CD4-positive, alpha-beta T cell treated with Interleukin-15 for 4 hours (primary cell): ENCODE data around the gene POU2F1.
"Not testable (repeated sequence)": the region's sequence is repeated elsewhere in the genome, so short reads cannot be mapped to it uniquely, and the experiment has no call there.

ENCODE experiments used
- DNase-seq: peaks from one replicate; pipeline ENCODE4 v3.0.0-alpha.2; 2020; ENCODE audit warnings: low spot score

POU2F1 gene

DNA sequence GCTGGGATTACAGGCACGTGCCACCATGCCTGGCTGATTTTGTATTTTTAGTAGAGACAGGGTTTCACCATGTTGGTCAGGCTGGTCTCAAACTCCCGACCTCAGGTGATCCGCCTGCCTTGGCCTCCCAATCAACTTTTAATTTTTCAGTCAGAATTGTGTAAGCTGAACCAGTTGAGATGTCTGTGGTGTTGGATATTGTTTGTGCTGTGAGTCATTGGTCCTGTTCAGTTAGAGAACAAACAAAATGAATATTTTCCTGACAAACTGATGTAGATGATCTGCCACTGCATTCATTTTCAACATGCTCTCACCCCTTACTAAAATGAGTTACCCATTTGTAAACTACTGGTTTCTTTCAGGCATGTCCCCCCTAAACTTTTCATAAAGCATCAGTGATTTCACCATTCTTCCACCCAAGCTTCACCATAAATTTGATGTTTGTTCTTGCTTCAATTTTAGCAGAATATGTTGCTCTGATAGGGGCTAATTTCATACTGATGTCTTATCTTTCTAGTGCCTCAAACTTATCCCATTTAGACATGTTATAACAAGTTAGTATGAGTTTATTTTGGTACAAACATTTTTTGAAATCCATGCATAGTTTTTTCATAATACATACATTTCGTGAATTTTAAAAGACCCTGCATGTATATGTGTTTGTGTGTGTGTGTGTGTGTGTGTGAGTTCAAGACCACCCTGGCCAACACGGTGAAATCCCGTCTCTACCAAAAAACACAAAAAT lies 15.2 kb upstream of the POU2F1 start:
- DNase-seq: not testable (repeated sequence)

DNA sequence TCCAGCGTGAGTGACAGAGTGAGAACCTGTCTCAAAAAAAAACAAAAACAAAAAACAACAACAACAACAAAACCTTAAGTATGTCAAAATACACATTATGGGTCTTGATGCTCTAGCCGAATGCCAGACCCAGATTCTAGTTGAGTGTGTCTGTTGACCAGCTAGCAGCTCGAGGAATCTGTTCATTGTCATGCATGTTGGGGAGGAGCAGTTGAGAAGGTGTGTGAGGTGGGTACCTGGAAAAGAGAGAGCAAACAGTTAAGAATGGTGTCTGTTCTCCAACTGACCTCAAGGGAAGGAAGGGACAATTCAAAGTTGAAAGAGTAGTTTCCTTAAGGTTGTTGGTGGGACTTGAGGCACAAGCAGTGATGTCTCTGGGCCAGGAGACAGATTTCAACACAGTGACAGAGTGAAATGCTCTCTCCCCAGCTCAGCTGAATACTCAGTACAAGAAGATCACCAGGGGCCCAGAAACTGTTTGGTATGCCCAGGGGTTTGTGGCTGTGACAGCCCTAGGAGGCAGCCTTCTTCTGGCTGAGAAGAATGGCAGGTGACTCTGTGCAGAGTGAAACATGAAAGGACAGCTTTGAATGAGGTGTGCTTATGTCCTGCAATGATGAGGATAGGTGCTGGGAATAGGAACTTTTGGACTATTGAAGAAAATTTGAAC lies 14.4 kb upstream of the POU2F1 start:
- DNase-seq: no peak

- DNase-seq: no peak
Observed at GRCh38 chr1:167207940-167208623, 12.6 kb upstream of the POU2F1 start.

- DNase-seq: no peak
Observed at GRCh38 chr1:167208624-167208976, 12.1 kb upstream of the POU2F1 start.

DNA sequence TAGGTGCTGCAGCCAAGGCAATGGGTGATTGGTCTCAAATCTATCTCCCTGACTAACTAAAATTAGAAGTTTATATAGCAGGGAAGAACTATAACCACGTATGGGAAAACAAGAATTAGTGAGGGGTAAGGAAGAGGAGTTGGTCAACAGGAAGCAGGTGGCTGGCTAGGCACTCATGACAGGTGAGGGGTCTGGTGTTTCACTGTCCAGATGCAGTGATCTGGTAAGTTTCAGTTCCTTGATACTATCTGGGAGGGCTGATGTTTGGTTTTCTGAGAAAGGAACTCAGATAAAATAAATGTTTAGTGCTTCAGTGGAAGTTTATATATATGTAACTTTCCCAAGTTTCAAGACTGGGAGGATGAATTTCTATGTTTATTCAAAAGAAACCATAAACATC lies 11.6 kb upstream of the POU2F1 start:
- DNase-seq: no peak

DNA sequence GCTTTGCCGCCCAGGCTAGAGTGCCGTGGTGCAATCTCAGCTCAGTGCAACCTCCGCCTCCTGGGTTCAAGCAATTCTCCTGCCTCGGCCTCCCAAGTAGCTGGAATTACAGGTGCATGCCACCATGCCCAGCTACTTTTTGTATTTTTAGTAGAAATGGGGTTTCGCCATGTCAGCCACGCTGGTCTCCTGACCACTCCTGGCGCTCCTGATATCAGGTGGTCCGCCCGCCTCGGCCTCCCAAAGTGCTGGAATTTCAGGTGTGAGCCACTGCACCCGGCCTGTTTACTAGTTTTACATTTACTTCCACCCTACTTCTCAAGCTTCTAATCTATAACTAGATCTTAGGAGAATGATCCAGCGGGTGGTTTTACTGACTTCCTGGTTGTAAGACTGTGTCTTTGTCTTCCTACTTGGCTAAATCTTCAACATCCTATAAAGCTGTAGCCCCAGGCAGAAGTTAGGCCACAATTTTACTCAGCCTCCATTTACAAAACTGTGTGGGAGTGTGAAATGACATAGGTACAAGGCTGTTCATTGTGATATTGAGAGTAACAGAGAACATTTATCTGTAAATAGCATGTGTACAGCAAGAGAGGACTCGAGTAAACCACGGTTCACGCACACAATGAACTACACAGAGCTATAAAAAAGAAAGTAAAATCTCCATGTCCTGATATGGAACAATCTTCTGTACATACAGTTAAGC lies 9.6 kb upstream of the POU2F1 start:
- DNase-seq: no peak

DNA sequence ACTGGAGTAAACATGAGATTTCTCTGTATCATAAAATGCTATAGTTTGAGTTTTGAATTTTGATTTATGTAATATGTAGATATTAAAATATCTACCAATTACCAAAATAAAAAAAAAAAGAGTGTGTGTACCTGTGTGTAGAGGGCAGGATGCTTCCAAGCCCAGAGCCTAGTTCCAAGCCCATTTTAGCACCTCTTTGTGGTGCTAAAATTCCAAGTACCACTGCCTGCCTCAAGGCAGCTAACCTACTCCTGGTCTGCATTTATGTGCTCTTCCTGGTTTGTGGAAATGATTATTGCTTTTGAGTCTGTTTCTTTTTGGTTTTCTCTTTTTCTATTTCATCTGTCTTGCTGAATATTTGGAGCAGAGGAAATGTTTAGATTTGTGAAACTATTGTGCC lies 8.7 kb upstream of the POU2F1 start:
- no peak for DNase-seq

DNA sequence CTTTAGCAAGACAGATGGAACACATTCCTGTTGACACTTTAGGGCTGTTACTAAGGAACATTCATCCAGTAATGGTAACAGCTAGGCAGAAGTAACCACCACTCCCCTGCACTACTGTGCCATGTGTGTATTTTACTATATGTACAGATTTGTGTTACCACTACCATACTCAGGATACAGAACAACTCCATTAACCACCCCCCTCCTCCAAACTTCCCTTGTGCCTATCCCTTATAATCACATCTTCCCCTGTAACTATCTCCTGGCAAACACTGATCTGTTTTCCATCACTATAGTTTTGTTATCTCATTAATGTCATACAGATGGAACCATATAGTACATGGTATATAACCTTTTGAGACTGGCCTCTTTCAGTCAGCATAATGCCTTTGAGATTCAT lies 3.9 kb upstream of the POU2F1 start:
- no peak for DNase-seq

DNA sequence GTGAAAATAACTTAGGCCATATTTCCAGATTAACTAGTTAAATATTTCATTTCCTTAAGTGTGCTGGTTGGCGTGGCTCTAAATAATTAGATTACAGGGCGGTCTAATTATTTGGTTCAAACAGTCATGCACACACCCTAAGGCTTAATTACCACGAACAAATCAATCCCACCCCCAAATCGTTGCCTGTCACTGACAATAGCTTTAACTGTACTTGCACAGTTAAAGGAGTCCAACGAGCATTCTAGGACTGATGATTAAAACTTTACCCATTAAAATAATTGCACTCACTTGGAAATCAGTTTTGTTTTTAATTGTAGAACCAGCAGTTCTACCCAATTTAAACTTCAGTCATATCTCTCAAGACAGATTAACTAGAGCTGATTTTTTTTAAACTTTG lies 1.5 kb upstream of the POU2F1 start:
- no peak for DNase-seq

DNA sequence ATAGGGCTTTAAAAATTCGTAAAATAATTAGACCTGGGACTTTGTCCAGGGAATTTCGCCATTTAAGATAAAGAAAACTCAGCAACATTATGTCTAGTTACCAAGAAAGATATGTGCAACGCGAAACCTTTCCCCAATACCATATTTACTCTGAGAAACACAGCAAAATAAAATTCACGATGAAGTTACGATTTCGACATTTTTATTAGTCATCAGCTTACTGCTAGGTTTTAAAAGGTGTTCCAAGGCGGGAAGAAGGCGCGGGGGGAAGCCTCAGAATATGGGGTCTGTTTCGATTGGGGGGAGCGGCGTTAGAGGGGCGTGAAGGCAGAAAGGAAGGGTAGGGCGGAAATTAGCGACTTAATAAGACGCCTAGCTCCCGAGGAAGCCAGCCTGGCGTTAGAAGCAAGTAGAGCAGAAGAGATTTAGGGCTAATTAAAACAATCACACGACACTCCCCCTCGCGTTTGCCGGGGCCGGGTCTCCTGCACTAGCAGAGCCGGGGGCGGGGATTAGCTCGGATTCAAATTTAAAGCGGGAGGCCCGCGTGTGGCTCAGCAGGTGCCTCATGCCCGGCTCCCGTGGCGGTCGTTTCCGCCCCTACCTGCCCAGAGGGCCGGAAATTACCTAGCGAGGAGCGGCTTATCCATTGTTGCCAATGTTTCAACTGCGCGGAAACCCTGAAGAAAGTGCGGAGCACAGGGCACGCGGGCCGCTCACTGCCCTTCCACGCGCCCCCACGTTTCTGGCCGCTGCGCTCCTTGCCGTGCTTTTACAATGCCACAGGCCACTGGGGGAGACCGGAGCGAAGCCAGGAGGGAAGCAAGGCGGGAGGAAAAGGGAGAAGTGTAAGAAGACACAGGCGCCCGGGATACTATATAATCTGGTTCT lies 795 bp upstream of the POU2F1 start:
- peak; percentile 91 for DNase-seq

DNA sequence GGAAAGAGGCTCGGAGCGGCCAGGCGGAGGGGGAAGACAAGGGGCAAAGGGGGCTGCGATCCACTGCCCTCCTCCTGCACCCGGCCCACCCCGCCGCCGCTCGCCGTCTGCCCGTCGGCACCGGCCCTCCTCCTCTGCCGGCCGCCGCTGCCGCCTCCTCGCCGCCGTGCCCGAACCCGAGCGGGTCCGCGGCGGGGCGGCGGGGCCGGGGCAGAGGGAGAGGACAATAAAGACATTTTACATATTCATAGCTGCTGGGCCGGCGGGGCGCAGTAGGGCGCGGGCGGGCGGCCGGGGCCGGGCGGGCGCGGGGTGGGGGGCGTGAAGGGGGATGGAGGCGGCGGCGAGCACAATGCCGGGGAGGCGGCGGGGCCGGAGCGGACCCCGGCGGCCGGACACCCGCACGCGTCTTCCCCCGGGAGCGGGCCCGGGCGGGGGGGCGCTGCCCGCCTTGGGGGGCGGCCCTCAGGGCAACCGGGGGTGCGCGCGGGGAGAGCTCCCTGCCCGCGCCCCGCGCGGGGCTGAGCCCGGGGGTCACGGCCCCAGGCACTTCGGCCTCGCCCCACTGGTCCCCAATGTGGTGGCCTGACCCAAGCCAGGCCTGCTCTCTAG lies 546 bp downstream of the POU2F1 start:
- no peak for DNase-seq

DNA sequence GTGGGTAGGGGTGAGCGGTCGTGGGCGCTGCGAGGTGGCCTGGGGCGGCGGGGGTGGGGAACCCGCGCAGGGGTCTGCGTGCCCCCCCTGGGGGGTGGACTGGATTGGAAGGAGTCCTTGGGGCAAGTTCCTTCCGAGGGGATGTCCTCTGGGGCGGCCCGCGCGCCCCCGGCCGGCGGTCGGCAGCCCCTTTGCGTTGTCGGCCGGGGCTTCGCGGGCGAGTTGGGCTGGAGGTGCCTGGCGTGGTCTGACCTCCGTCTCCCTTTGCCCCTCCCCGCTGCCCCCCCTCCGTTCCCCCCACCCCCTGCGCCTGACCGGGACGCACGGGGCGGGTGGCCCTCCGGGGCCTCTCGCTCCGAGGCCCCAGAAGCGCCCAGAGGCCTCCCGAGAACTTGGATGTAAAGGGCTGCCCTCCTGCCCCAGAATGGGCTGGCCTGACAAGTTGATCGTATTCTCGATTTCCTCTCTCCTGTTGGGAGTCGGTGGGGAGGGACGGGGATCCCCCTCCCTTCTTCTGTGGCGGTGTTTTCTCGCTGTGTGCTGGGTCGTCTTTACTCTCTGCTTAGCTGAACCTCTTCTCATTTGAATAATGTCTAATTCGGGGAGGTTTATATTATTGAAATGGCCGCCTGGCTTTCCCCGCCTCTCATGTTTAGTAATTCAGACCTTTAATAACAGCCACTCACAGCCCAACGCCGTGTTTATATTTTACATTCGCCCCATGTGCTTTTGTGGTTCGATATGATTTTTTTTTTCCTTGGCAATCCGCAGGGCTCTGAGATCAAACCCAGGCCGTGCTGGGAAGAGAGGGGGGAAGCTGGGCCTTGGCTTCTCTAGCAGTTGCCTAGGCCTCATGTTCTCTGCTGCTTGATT lies 1.3 kb downstream of the POU2F1 start:
- DNase-seq: peak; percentile 75

- DNase-seq: no peak
Observed at GRCh38 chr1:167223144-167224103, 2.7 kb downstream of the POU2F1 start.

- DNase-seq: not testable (repeated sequence)
Observed at GRCh38 chr1:167224734-167225235, 4.1 kb downstream of the POU2F1 start.

- DNase-seq: no peak
Observed at GRCh38 chr1:167225920-167226319, 5.2 kb downstream of the POU2F1 start.

DNA sequence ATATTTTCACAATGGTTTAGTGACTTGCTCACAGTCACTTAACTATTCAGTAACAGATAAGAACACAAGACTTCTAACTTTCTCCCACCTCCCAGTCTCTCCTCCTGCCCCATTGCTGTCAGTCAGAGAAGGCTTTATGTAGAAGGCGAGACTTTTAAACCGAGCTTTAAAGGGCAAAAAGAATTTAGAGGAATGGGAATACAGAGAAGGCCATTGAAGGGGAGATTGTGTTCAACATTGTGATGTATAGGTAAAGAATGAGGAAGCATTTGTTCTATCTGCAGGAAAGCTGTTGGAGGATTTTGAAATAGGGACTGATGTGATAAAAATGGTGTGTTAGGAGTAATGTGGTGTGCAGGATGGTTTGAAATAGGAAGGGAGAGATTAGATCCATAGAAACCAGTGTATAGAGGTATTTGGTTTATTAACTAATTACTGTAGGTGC lies 7.3 kb downstream of the POU2F1 start:
- no peak for DNase-seq

DNA sequence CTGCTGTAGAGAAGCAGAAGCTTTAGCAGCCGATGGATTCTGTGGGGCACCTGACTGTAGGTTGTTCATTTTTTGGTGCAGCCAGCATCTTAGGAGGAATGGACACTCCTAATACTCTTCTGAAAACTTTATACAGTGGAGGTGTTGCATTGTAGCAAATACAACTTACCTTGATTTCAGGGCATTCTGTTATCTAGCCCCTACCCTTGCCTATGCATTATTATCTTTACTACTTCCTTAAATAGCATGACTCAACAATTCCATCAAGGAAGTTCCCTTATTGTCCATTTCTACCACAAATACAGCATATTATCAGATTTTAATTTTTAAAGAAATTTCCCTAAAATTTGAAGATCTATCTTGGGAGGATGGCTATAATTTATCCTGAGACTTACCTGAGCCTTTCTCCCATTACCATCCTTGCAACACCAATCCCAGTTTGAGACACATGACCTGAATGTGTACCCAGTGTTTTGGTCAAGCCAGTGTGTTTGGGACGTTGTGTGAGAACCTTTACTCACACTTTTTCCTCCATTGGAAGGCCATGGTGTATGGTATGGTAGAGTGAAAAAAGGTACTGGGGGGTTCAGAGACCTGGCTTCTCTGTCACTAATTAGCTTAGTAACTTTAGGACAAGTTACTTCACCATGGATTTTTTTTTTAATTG lies 9.2 kb downstream of the POU2F1 start:
- DNase-seq: no peak

DNA sequence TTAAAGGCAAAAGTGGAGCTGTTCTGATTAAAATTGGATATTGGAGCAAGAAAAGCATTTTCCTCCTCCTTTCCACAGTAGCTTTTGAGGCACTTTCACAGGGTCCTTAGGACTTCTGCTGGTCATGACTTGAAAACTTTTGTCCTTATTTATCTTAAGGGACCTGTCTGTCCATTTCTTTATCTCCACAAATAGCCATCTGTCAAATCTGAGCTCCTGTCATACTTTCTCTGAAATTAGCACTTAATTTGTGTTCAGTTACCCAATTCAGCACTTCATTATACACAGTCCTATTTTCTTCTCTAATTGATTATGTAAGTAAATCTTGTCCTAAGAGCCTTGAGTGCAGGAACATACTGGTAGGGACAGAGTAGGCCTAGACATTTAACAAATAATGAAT lies 9.8 kb downstream of the POU2F1 start:
- DNase-seq: no peak
